Mucosa of rectum (tissue), 2 donors: Measurements from ENCODE around the gene DELE1.
"Not testable (repeated sequence)": the region's sequence is repeated elsewhere in the genome, so short reads cannot be mapped to it uniquely, and the experiment has no call there.

Source experiments
- H3K27ac ChIP-seq, 2 donors: one replicate each; pipeline ENCODE4 v1.7.0; 2013; ENCODE audit warnings: inconsistent platforms in 2 of 2, low read depth in 2 of 2, low read length in 2 of 2
- H3K27me3 ChIP-seq, 2 donors: one replicate each; pipeline ENCODE4 v1.7.0; 2013; ENCODE audit warnings: low read length in 2 of 2; ENCODE audit not compliant: control insufficient read depth in 2 of 2, insufficient read depth in 2 of 2
- H3K36me3 ChIP-seq, 2 donors: one replicate each; pipeline ENCODE4 v1.7.0; 2013; ENCODE audit warnings: low read length in 2 of 2; ENCODE audit not compliant: control insufficient read depth in 2 of 2, insufficient read depth in 2 of 2
- H3K4me1 ChIP-seq, 2 donors: one replicate each; pipeline ENCODE4 v1.7.0; 2013; ENCODE audit warnings: low read length in 2 of 2, mild to moderate bottlenecking in 1 of 2; ENCODE audit not compliant: control insufficient read depth in 2 of 2, insufficient read depth in 2 of 2
- H3K4me3 ChIP-seq, 2 donors: one replicate each; pipeline ENCODE4 v1.7.0; 2013; ENCODE audit warnings: low read length in 2 of 2
- H3K9ac ChIP-seq, 2 donors: one replicate each; pipeline ENCODE4 v1.7.0; 2013; ENCODE audit warnings: low read length in 2 of 2, low read depth in 1 of 2, mild to moderate bottlenecking in 1 of 2
- H3K9me3 ChIP-seq, 2 donors: one replicate each; pipeline ENCODE4 v1.7.0; 2013; ENCODE audit warnings: low read length in 2 of 2; ENCODE audit not compliant: control insufficient read depth in 2 of 2
- donor health status: healthy.
- donor health status: Normal muscosa, but diverticular disease.

Gene DELE1

GRCh38 chr5:141889282-141889871 is 34.3 kb upstream of the DELE1 start:
- H3K4me1 ChIP-seq = no peaks in the 10 kb centered on the region
- no peak overlapping the region for H3K9ac ChIP-seq
- H3K9me3 ChIP-seq = no peaks in the 10 kb centered on the region
- no peak overlapping the region for H3K4me3 ChIP-seq
- no peaks in the 10 kb centered on the region for H3K36me3 ChIP-seq
- no peak overlapping the region for H3K27ac ChIP-seq
- H3K27me3 ChIP-seq = peaks cover 0 to 5% of the 10 kb centered on the region in 2 donors

DNA sequence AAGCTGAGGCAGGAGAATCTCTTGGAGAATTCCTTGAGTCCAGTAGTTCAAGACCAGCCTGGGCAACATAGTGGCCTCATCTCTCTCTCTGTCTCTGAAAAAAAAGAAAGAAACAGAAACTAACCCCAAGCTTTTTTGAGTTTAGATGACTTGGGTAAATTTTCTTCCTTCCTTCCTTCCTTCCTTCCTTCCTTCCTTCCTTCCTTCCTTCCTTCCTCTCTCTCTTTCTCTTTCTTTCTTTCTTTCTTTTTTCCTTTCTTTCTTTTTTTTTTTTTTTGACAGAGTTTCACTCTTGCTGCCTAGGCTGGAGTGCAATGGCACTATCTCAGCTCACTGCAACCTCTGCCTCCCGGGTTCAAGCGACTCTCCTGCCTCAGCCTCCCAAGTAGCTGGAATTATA is 33.2 kb upstream of the DELE1 start:
- not testable (repeated sequence) for H3K27me3 ChIP-seq, H3K4me3 ChIP-seq, H3K27ac ChIP-seq, H3K9ac ChIP-seq, H3K4me1 ChIP-seq, H3K36me3 ChIP-seq, H3K9me3 ChIP-seq

DNA sequence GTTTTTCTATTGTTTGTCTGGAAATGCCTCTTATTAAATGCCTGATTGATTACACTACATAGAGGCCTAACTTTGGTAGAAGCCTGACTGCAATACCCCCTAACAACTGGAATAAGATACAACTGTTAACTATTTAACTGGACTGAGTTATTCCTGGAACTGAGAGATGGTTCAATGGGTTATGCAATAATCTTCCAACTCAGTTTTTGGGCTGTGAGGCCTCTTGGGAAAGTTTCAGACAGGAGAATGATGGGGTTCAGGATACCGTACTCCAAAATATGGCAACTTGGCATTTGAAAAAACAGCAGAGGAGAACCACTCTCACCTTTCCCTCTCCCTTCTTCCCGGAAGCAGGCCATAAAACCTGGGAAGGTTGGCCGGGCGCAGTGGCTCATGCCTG is 26.2 kb upstream of the DELE1 start:
- Histone ChIP-seq H3K4me3 (no peak overlapping the region), H3K27me3 (no peaks in the 10 kb centered on the region), H3K27ac (no peak overlapping the region), H3K4me1 (no peaks in the 10 kb centered on the region), H3K9ac (no peak overlapping the region), H3K36me3 (no peaks in the 10 kb centered on the region), H3K9me3 (no peaks in the 10 kb centered on the region)

GRCh38 chr5:141898448-141899049 is 25.1 kb upstream of the DELE1 start:
- Histone ChIP-seq H3K27ac (no peak overlapping the region), H3K27me3 (no peaks in the 10 kb centered on the region), H3K4me1 (no peaks in the 10 kb centered on the region), H3K9me3 (no peaks in the 10 kb centered on the region), H3K36me3 (no peaks in the 10 kb centered on the region), H3K4me3 (no peak overlapping the region), H3K9ac (no peak overlapping the region)

GRCh38 chr5:141902015-141902814 is 21.5 kb upstream of the DELE1 start:
- Histone ChIP-seq H3K4me1 (no peaks in the 10 kb centered on the region), H3K4me3 (no peak overlapping the region)

DNA sequence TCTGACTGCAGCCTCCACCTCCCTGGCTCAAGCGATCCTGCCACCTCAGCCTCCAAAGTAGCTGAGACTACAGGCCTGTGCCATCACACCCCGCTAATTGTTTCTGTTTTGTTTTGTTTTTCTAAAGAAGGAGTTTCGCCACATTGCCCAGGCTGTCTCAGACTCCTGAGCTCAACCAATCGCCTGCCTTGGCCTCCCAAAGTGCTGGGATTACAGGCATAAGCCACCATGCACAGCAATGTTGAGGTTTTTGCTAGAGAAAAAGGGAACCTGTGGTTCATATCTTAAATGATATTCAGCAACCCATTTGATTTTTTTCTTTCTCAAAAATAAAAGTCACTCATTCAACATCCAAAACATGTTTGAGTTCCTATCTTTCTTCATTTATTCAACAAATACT is 20.4 kb upstream of the DELE1 start:
- Histone ChIP-seq H3K4me3 (no peak overlapping the region), H3K27ac (no peak overlapping the region), H3K27me3 (no peaks in the 10 kb centered on the region), H3K9me3 (no peaks in the 10 kb centered on the region), H3K9ac (no peak overlapping the region), H3K4me1 (no peaks in the 10 kb centered on the region), H3K36me3 (no peaks in the 10 kb centered on the region)

More at GRCh38 chr5:141902015-141902814, 21.5 kb upstream of the DELE1 start:
- Histone ChIP-seq H3K36me3 (no peaks in the 10 kb centered on the region), H3K9ac (no peak overlapping the region), H3K27me3 (no peaks in the 10 kb centered on the region), H3K27ac (no peak overlapping the region), H3K9me3 (no peaks in the 10 kb centered on the region)

- H3K4me3 ChIP-seq = no peak overlapping the region
- H3K27ac ChIP-seq = no peak overlapping the region
- H3K36me3 ChIP-seq = no peaks in the 10 kb centered on the region
- no peaks in the 10 kb centered on the region for H3K4me1 ChIP-seq
- H3K9ac ChIP-seq = no peak overlapping the region
- no peaks in the 10 kb centered on the region for H3K27me3 ChIP-seq
- no peaks in the 10 kb centered on the region for H3K9me3 ChIP-seq
Observed at GRCh38 chr5:141904551-141904950, 19.1 kb upstream of the DELE1 start.

- Histone ChIP-seq H3K36me3 (no peaks in the 10 kb centered on the region), H3K4me3 (no peak overlapping the region), H3K27me3 (no peaks in the 10 kb centered on the region), H3K9me3 (no peaks in the 10 kb centered on the region), H3K9ac (no peak overlapping the region), H3K27ac (no peak overlapping the region), H3K4me1 (no peaks in the 10 kb centered on the region)
Observed at GRCh38 chr5:141906517-141906916, 17.2 kb upstream of the DELE1 start.

- Histone ChIP-seq H3K9ac (no peak overlapping the region), H3K36me3 (no peaks in the 10 kb centered on the region), H3K27ac (no peak overlapping the region), H3K4me1 (no peaks in the 10 kb centered on the region), H3K27me3 (no peaks in the 10 kb centered on the region), H3K9me3 (no peaks in the 10 kb centered on the region), H3K4me3 (no peak overlapping the region)
Observed at GRCh38 chr5:141906972-141907371, 16.7 kb upstream of the DELE1 start.

- Histone ChIP-seq H3K4me1 (peaks cover 1 to 4% of the 10 kb centered on the region in 2 donors), H3K27me3 (peaks cover 0 to 7% of the 10 kb centered on the region in 2 donors), H3K9ac (no peak overlapping the region), H3K36me3 (no peaks in the 10 kb centered on the region), H3K9me3 (no peaks in the 10 kb centered on the region), H3K27ac (no peak overlapping the region), H3K4me3 (no peak overlapping the region)
Observed at GRCh38 chr5:141908796-141909195, 14.9 kb upstream of the DELE1 start.
